Thyroid gland (tissue), 4 donors: ENCODE data around the gene CEBPG. TPM values are rescaled to one million over a fixed set of nuclear protein-coding genes. Genes with fewer than 3 reads are reported as not detected.

Experiments
- DNase-seq, 2 donors: peaks; one replicate each; pipeline ENCODE4 v3.0.0-alpha.2; 2019
- H3K27ac ChIP-seq, 3 donors: fragments of 200-600 bp; sonication (generic); 1 replicate in 2 of 3; 2 replicates in 1 of 3; pipeline ENCODE4 v1.5.1; 2016 to 2019; ENCODE audit warnings: mild to moderate bottlenecking in 1 of 3, moderate library complexity in 1 of 3
- H3K27me3 ChIP-seq: fragments of 200-600 bp; sonication (generic); one replicate; pipeline ENCODE4 v1.5.1; 2019
- H3K36me3 ChIP-seq, 2 donors: fragments of 200-600 bp; sonication (generic); one replicate each; pipeline ENCODE4 v1.5.1; 2016 to 2019
- H3K4me1 ChIP-seq, 2 donors: fragments of 200-600 bp; sonication (generic); one replicate each; pipeline ENCODE4 v1.5.1; 2017 to 2019
- H3K4me3 ChIP-seq, 3 donors: fragments of 200-600 bp; sonication (generic); replicated peaks in 1 of 3; 1 replicate in 2 of 3; 2 replicates in 1 of 3; pipeline ENCODE4 v1.5.1; 2016; ENCODE audit warnings: mild to moderate bottlenecking in 1 of 3
- H3K9me3 ChIP-seq: fragments of 200-600 bp; sonication (generic); one replicate; pipeline ENCODE4 v1.5.1; 2017
- POLR2A ChIP-seq, 2 donors: fragments of 450-650 bp; IDR thresholded peaks; one replicate each; pipeline ENCODE4 v1.6.1; 2017; ENCODE audit warnings: antibody characterized with exemption in 2 of 2, mild to moderate bottlenecking in 2 of 2, moderate library complexity in 1 of 2
- WGBS, 2 donors: methylation state at CpG; one replicate each; pipeline ENCODE4 v1.1.5; 2017; 5-methylcytosine and 5-hydroxymethylcytosine counted together
- intact Hi-C: fragments of 100-400 bp; cut with DNase I; formaldehyde crosslinking; loops from one replicate; pipeline ENCODE4 v1.15.1; 2023
- total RNA-seq, 4 donors: library from RNA; depleted of rRNA; stranded (reverse); fragments of >200 nt; gene quantifications; one replicate each; pipeline ENCODE4 v1.2.3, GENCODE V29; 2016
- TF ChIP-seq, protein P1 (sequence below), 6 experiments: fragments of 200-600 bp in 3 of 6; fragments of 450-650 bp in 3 of 6; sonication (generic) in 3 of 6; IDR thresholded peaks; one replicate each; pipeline ENCODE4 v1.5.1; 2016 to 2019; ENCODE audit warnings: antibody characterized with exemption in 6 of 6, mild to moderate bottlenecking in 2 of 6, inconsistent platforms in 1 of 6, moderate library complexity in 1 of 6

Gene CEBPG
- total RNA-seq, 4 donors from 2014 or later = 19.8 to 33.8 (median 26.7) TPM

DNA sequence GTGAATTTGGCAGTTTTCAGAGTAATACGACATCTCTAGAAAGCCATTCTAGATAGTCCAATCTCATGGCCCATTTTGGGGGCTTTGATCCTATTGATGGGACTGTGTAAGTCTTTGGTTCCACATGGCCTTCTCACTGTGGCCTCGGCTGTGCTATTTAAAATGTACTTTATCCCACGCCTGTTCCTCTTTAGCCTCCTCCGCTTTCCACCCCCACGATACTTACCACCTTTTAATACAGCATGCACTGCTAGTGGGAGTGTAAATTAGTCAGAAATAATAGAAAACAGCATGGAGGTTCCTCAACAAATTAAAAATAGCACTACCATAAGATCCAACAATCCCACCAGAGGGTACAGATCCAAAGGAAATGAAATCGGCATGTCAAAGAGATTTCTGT lies 28.3 kb upstream of the CEBPG start:
- no peaks in the 10 kb centered on the region for H3K27me3 ChIP-seq
- DNase-seq = no peak
- 95 to 97% methylated on average over 6 of the region's 6 CpGs for WGBS, 2 donors
- no peaks in the 10 kb centered on the region for H3K36me3 ChIP-seq
- peaks cover 0 to 11% of the 10 kb centered on the region in 2 donors for H3K4me1 ChIP-seq
- no peak overlapping the region for H3K4me3 ChIP-seq
- intact Hi-C loops = no loop called here
- no peak for TF ChIP-seq POLR2A (IDR thresholded peaks at IDR 0.05)
- TF ChIP-seq, protein P1, sequence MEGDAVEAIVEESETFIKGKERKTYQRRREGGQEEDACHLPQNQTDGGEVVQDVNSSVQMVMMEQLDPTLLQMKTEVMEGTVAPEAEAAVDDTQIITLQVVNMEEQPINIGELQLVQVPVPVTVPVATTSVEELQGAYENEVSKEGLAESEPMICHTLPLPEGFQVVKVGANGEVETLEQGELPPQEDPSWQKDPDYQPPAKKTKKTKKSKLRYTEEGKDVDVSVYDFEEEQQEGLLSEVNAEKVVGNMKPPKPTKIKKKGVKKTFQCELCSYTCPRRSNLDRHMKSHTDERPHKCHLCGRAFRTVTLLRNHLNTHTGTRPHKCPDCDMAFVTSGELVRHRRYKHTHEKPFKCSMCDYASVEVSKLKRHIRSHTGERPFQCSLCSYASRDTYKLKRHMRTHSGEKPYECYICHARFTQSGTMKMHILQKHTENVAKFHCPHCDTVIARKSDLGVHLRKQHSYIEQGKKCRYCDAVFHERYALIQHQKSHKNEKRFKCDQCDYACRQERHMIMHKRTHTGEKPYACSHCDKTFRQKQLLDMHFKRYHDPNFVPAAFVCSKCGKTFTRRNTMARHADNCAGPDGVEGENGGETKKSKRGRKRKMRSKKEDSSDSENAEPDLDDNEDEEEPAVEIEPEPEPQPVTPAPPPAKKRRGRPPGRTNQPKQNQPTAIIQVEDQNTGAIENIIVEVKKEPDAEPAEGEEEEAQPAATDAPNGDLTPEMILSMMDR (IDR thresholded peaks at IDR 0.05) = no peak
- H3K9me3 ChIP-seq = no peaks in the 10 kb centered on the region
- no peak overlapping the region for H3K27ac ChIP-seq

GRCh38 chr19:33346665-33347064 lies 26.8 kb upstream of the CEBPG start:
- no peaks in the 10 kb centered on the region for H3K9me3 ChIP-seq
- no peak for TF ChIP-seq POLR2A (IDR thresholded peaks at IDR 0.05)
- TF ChIP-seq, protein P1 (IDR thresholded peaks at IDR 0.05) = no peak
- H3K27ac ChIP-seq = no peak overlapping the region
- H3K36me3 ChIP-seq = no peaks in the 10 kb centered on the region
- peaks cover 0 to 11% of the 10 kb centered on the region in 2 donors for H3K4me1 ChIP-seq
- intact Hi-C loops = no loop called here
- H3K4me3 ChIP-seq = no peak overlapping the region
- DNase-seq = no peak
- no peaks in the 10 kb centered on the region for H3K27me3 ChIP-seq

- Histone ChIP-seq H3K36me3 (no peaks in the 10 kb centered on the region), H3K4me1 (peaks cover 0 to 11% of the 10 kb centered on the region in 2 donors), H3K9me3 (no peaks in the 10 kb centered on the region), H3K27me3 (no peaks in the 10 kb centered on the region), H3K27ac (no peak overlapping the region), H3K4me3 (no peak overlapping the region)
- intact Hi-C loops = no loop called here
- WGBS, 2 donors = 92% methylated on average over 10 of the region's 10 CpGs
- TF ChIP-seq, protein P1 (IDR thresholded peaks at IDR 0.05) = no peak
- TF ChIP-seq POLR2A (IDR thresholded peaks at IDR 0.05) = no peak
- DNase-seq = no peak
These were observed 26.2 kb upstream of the CEBPG start for GRCh38 chr19:33347300-33347699.

GRCh38 chr19:33348301-33349010 lies 25.1 kb upstream of the CEBPG start:
- no peaks in the 10 kb centered on the region for H3K36me3 ChIP-seq
- H3K4me1 ChIP-seq = peaks cover 0 to 11% of the 10 kb centered on the region in 2 donors
- H3K4me3 ChIP-seq = no peak overlapping the region
- H3K27me3 ChIP-seq = no peaks in the 10 kb centered on the region
- H3K27ac ChIP-seq = no peak overlapping the region
- no peaks in the 10 kb centered on the region for H3K9me3 ChIP-seq
- intact Hi-C loops = no loop called here
- 42 to 45% methylated on average over 12 of the region's 12 CpGs for WGBS, 2 donors
- peak; percentile 19 to 30 for DNase-seq
- TF ChIP-seq, protein P1 (IDR thresholded peaks at IDR 0.05) = no peak
- TF ChIP-seq POLR2A (IDR thresholded peaks at IDR 0.05) = no peak
